Left colon (tissue), 2 donors: Measurements from ENCODE around the gene IFNA8. TPM values are rescaled to one million over a fixed set of nuclear protein-coding genes. Genes with fewer than 3 reads are reported as not detected.
"Not testable (repeated sequence)": the region's sequence is repeated elsewhere in the genome, so short reads cannot be mapped to it uniquely, and the experiment has no call there.

Experiments used
- ATAC-seq: fragments of 200-7000 bp; cut with Tn5 transposase; one replicate; pipeline ENCODE4 v1.9.1; 2020; ENCODE audit warnings: mild to moderate bottlenecking, moderate library complexity
- DNase-seq, 2 donors: peaks; one replicate each; pipeline ENCODE4 v3.0.0-alpha.2; 2020
- intact Hi-C, 2 donors: fragments of 100-400 bp; cut with DNase I in 1 of 2; cut with micrococcal nuclease in 1 of 2; formaldehyde crosslinking; loops; one replicate each; pipeline versions ENCODE4 v1.11.2 to v1.14.0; 2022; cut with DNase I, micrococcal nuclease
- total RNA-seq, 2 donors: library from RNA; stranded (reverse); fragmentation: NEBNext Ultra II Directional; extraction: Animal tissue kit (Norgen Biotek cat#: 25700); gene quantifications; one replicate each; pipeline ENCODE4 v1.2.1, GENCODE V29; 2021
- donor health status: DM: no; HTN: no; CAD: no.
- donor health status: DM: yes; HTN: yes; CAD: no.

The IFNA8 gene
- total RNA-seq, 2 donors from 2014 or later: not detected

- DNase-seq: no peak
- intact Hi-C loops: no loop called here
- peak; percentile 76 for ATAC-seq
Measured at GRCh38 chr9:21414220-21414940, 5.5 kb downstream of the IFNA8 start.

DNA sequence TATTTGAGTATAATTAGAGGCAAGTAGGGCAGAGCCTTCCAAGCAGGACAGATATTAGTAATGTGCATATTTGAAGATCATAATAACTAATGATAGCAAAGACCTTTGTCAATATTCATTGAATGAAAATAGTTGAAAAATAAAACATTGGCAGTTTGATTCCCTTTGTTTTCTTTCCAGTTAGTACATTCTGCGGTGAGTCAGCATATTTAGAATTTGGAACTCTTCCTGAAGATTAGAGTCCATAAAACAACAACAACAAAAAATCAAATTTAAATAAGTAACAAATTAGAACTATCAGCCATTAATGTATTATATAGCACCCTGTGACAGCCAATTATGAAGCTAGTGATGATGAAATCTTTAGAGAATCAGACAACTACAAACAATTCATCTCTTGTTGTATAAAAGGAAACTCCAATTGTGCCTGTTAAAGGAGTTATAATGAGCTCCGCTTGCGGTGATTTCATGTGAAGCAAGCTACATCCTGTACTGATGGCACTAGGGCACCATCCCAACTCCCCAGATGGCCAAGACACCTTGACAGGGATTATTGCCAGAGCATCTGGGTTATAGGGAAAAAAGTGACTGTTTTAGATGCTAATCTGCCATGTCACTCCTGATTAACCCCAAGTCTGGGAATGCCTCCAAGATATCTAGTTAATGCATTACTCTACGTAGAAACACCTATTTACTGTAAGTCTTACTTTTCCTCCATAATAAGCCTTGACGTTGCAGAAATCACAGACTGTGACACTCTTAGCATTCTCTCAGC is 6.8 kb downstream of the IFNA8 start:
- intact Hi-C loops: no loop called here
- ATAC-seq: peak; percentile 73
- peak in 1 of 2 donors; percentile 46 for DNase-seq

DNA sequence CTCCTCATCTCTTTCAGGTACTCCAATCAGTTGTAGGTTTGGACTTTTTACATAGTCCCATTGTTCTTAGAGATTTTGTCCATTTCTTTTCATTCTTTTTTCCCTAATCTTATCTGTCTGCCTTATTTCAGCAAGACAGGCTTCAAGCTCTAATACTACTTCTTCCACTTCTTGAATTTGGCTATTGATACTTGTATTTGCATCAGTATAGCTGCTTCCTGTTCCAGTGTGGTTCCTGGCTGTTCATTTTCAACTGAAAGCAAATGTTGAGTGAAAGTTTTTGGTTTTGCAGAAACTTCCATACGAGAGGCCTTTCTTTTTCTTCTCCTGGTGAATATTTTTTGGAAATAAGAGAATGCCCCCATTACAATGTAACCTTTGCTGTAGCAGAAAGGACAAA is 19.3 kb downstream of the IFNA8 start:
- intact Hi-C loops: no loop called here
- ATAC-seq (no peak), DNase-seq (no peak)

DNA sequence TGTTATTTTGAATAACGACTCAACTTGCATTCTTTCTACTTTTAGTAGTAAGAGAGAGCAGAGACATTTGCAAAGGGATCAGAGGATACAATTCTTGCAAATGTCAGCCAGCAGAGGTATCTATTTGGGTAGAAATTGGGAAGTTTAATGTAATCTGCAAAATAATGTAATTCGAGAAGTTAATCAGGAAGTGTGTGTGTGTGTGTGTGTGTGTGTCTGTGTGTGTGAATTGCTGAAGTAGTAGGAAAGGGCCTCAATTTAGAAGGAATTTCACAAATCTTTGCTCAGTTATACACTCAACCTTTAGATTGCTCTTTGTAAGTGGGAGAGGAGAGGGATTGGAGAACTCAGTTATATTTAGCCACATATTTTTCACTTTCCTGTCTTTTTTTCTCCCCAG is 20.3 kb downstream of the IFNA8 start:
- ATAC-seq (no peak), DNase-seq (no peak)
- intact Hi-C loops: no loop called here

GRCh38 chr9:21432672-21433425 is 23.9 kb downstream of the IFNA8 start:
- intact Hi-C loops: no loop called here

GRCh38 chr9:21434202-21435014 is 25.5 kb downstream of the IFNA8 start:
- intact Hi-C loops: no loop called here
- peak in 1 of 2 donors; percentile 45 for DNase-seq
- ATAC-seq: no peak

More at GRCh38 chr9:21432672-21433425, 23.9 kb downstream of the IFNA8 start:
- no peak for ATAC-seq
- DNase-seq: no peak

DNA sequence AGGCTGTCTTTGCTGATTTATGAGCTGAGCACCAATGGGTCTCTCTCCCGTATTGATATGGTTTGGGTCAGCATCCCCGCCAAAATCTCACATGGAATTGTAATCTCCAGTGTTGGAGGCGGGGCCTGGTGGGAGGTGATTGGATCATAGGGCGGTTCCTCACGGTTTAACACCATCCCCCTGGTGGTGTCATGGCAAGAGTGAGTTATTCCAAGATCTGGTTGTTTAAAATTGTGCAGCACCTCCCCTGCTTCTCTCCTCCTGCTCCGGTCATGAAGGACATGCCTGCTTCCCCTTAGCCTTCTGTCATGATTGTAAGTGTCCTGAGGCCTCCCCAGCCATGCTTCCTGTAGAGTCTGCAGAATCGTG is 26.1 kb downstream of the IFNA8 start:
- DNase-seq, ATAC-seq: not testable (repeated sequence)

DNA sequence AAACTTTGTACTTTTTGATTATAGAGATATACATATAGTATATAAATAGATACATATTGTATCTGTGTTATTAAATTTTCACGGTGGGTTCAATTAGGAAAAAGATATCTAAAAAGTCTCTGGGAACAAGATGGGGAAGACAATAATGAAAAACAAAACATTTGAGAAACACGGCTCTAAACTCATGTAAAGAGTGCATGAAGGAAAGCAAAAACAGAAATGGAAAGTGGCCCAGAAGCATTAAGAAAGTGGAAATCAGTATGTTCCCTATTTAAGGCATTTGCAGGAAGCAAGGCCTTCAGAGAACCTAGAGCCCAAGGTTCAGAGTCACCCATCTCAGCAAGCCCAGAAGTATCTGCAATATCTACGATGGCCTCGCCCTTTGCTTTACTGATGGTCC is 31.2 kb downstream of the IFNA8 start, which contains the start of gene IFNA1:
TSS of gene IFNA1 (plus strand) at position 301 of the 400 bp plus-strand sequence. CDS start at position 370, 69 bp downstream.
- ATAC-seq (no peak), DNase-seq (no peak)
- intact Hi-C loops: no loop called here

More for the DNA sequence above, 26.1 kb downstream of the IFNA8 start:
- intact Hi-C loops: not testable (repeated sequence)

DNA sequence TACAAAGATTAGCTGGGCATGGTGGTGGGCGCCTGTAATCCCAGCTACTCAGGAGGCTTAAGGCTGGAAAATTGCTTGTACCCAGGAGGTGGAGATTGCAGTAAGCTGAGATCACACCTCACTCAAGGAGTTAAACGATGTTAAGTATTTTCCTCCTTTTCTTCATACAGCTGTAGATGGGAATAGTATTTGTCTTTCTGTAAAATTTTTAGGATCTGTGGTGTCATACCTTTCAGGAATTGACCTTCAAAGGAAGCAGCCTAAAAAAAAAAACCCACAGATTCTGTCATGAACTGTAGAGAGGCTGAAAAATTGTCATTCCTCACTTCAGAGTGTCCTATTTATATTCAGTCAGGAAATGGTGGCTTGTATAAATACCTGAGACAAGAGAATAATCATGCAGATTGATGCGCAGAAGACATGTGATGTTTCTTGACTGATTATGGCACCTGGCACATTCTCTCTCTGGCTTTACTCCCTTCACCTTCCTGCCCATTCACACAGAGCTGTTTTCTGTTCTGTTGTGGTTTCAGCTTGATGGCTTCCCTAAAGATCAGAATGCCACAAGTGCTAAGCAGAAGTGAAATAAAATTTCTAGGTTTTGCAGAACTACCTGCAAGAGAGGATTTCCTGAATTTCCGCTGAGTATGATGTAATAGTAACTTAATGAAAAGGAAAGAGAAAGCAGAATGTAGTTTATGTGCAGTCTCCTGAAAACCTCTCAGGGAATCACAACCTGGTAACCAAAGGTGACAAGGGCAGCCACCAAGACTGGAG is 35.1 kb downstream of the IFNA8 start:
- intact Hi-C loops: no loop called here
- DNase-seq: no peak
- no peak for ATAC-seq

DNA sequence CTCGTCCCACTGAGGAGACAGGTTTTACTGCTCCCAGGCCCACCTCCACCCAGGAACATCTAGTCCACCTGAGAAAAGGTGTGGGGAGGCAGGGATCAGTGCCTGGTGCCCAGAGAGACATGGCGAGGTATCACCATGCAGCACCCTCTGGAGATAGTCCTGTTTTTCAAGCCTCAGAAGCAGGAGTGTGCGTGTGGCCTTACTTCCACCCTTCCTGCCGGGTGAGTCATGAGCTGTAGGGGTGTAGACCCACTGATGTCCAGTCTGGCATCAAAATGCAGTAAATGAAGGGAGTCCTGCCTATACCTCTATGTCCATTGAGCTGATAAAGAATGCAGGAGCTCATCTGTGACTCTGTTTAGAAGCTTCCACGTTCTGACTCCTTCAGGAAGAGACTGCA is 40.4 kb downstream of the IFNA8 start:
- ATAC-seq, intact Hi-C loops: not testable (repeated sequence)

GRCh38 chr9:21450733-21451394 is 41.9 kb downstream of the IFNA8 start:
- DNase-seq: no peak
- intact Hi-C loops: loop anchor here in 1 of 2 donors (10.0 kb wide), 1 partner anchor 126 kb away; no protein-coding TSS in a partner anchor

More for the DNA sequence above, 40.4 kb downstream of the IFNA8 start:
- not testable (repeated sequence) for DNase-seq

GRCh38 chr9:21452681-21453080 is 43.8 kb downstream of the IFNA8 start:
- no peak for ATAC-seq
- intact Hi-C loops: loop anchor here in 1 of 2 donors (10.0 kb wide), 1 partner anchor 128 kb away; no protein-coding TSS in a partner anchor
- DNase-seq: no peak

More at GRCh38 chr9:21450733-21451394, 41.9 kb downstream of the IFNA8 start:
- no peak for ATAC-seq

DNA sequence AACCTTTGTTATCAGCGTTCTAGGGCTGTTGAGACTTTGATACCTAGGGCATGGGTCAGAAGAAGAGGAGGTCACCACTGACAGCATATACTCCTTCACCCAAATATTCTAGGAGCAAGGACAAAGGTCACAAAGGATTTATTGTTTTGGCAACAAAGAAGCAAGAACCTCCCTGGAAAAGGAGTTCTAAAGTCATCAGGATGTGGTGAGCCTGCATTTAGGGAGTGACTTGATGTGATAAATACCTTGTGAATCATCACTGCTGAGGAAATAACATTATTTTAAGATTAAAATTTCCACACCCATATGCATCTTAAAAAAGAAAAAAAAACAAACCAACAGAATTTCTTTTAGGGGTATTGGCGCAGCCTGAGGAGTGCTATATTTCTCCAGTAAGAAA is 45.2 kb downstream of the IFNA8 start:
- DNase-seq: no peak
- ATAC-seq: no peak
- intact Hi-C loops: loop anchor here in 1 of 2 donors (10.0 kb wide), 1 partner anchor 129 kb away; no protein-coding TSS in a partner anchor

DNA sequence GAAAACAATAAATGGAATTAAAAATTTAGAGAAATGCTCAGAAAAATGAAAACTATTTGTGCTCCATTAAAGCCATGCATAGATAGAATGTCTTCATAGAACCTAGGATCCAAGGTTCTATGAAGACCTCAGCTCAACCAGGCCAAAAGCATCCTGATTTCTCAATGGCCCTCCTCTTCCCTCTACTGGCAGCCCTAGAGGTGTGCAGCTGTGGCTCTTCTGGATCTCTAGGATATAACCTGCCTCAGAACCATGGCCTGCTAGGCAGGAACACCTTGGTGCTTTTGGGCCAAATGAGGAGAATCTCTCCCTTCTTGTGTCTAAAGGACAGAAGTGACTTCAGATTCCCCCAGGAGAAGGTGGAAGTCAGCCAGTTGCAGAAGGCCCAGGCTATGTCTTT is 46.4 kb downstream of the IFNA8 start:
- ATAC-seq (peak; percentile 76), DNase-seq (no peak)
- intact Hi-C loops: loop anchor here in 1 of 2 donors (10.0 kb wide), 1 partner anchor 131 kb away; no protein-coding TSS in a partner anchor
